ENCODE results near the gene ANKRD36C.
"Not testable (repeated sequence)": the region's sequence is repeated elsewhere in the genome, so short reads cannot be mapped to it uniquely, and the experiment has no call there.

DNA sequence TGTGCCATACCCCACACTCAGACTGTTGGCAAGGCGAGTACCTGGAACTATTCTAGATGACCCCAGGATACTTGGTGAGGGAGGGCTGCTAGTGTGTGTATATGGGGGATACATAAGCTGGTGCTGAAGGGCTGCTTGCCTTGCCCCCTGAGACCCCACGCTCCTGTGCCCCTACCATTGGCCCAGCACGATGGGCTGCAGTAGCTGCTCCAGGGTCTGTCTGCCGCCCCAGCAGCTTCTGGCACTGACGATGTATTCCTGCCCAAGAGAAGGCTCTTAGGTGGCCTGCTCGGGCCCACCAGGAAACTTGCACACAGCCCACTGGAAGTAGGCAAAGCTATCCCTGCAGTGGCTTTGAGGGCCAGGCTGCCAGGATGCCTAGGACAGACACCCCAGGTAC lies 34.1 kb upstream of the ANKRD36C start:
- not testable (repeated sequence) for TF ChIP-seq EZH2 (IDR thresholded peaks at IDR 0.05; ENCODE audit: low read length); CTCF (optimal IDR thresholded peaks at IDR 0.05 in 1 of 3, IDR thresholded peaks at IDR 0.05 in 1 of 3, conservative IDR thresholded peaks at IDR 0.05 in 1 of 3; ENCODE audit: extremely low read depth in 1 of 3, insufficient read depth in 2 of 3, low read length in 3 of 3)

Data from keratinocyte (primary cell).